Mesothelial cell of epicardium (in vitro differentiated cells): Measurements from ENCODE around the gene OCRL. TPM values are rescaled to one million over a fixed set of nuclear protein-coding genes. Genes with fewer than 3 reads are reported as not detected.
A peak's percentile ranks its signal among the peaks of the same experiment; 100 is the strongest.

Experiments used
- DNase-seq, 2 experiments: peaks; one replicate each; pipeline ENCODE4 v3.0.0; 2021; ENCODE audit warnings: low spot score in 2 of 2; ENCODE audit not compliant: unreplicated experiment in 2 of 2
- H3K27ac Mint-ChIP-seq: 2 replicates; pipeline ENCODE4 v1.8.0; 2021; ENCODE audit warnings: mixed read lengths
- H3K27me3 Mint-ChIP-seq: 2 replicates; pipeline ENCODE4 v1.8.0; 2021; ENCODE audit warnings: low read depth, mixed read lengths
- H3K36me3 Mint-ChIP-seq: 2 replicates; pipeline ENCODE4 v1.8.0; 2021; ENCODE audit warnings: mixed read lengths
- H3K4me1 Mint-ChIP-seq: 2 replicates; pipeline ENCODE4 v1.8.0; 2021; ENCODE audit warnings: mixed read lengths
- H3K4me3 Mint-ChIP-seq: 2 replicates; pipeline ENCODE4 v1.8.0; 2021; ENCODE audit warnings: mild to moderate bottlenecking, moderate library complexity, mixed read lengths
- H3K9me3 Mint-ChIP-seq: 2 replicates; pipeline ENCODE4 v1.8.0; 2021; ENCODE audit warnings: mixed read lengths
- CTCF ChIP-seq: fragments of 200-600 bp; sonication (generic); IDR thresholded peaks from one replicate; pipeline ENCODE4 v1.5.0; 2021; ENCODE audit warnings: antibody characterized with exemption; ENCODE audit not compliant: unreplicated experiment
- total RNA-seq: library from RNA; stranded (reverse); gene quantifications from 3 replicates; pipeline ENCODE4 v1.2.1, GENCODE V29; 2021

OCRL gene
- total RNA-seq, 1 donor from 2014 or later, result 49.0 TPM

- TF ChIP-seq CTCF, result no peak
- Mint-ChIP-seq H3K27me3 (no peaks in the 10 kb centered on the region), H3K9me3 (peaks cover 6% of the 10 kb centered on the region), H3K36me3 (peaks cover 3% of the 10 kb centered on the region), H3K4me1 (peaks cover 29% of the 10 kb centered on the region), H3K4me3 (peak overlapping the region; percentile 41), H3K27ac (peak overlapping the region; percentile 76)
- DNase-seq, result no peak
Observed at GRCh38 chrX:129520151-129520550, 19.9 kb upstream of the OCRL start.

- peaks cover 6% of the 10 kb centered on the region for H3K9me3 Mint-ChIP-seq
- peak; percentile 51 to 81 for DNase-seq
- H3K36me3 Mint-ChIP-seq, result no peaks in the 10 kb centered on the region
- peak overlapping the region; percentile 89 for H3K4me3 Mint-ChIP-seq
- peaks cover 24% of the 10 kb centered on the region for H3K4me1 Mint-ChIP-seq
- H3K27me3 Mint-ChIP-seq, result no peaks in the 10 kb centered on the region
- H3K27ac Mint-ChIP-seq, result peak overlapping the region; percentile 95
- no peak for TF ChIP-seq CTCF
Observed at GRCh38 chrX:129522184-129523078, 17.6 kb upstream of the OCRL start.

- H3K36me3 Mint-ChIP-seq, result no peaks in the 10 kb centered on the region
- no peaks in the 10 kb centered on the region for H3K27me3 Mint-ChIP-seq
- no peak for TF ChIP-seq CTCF
- H3K4me3 Mint-ChIP-seq, result peak within 1 kb of the TSS; percentile 89
- H3K9me3 Mint-ChIP-seq, result peaks cover 6% of the 10 kb centered on the region
- DNase-seq, result peak; percentile 66 to 71
- H3K4me1 Mint-ChIP-seq, result peaks cover 20% of the 10 kb centered on the region
- peak within 1 kb of the TSS; percentile 95 for H3K27ac Mint-ChIP-seq
Observed at GRCh38 chrX:129523079-129523911, 16.8 kb upstream of the OCRL start, which contains the start of gene SMARCA1. SMARCA1 (minus strand) TSS chrX:129523490; CDS start chrX:129523370, 120 bp downstream.

DNA sequence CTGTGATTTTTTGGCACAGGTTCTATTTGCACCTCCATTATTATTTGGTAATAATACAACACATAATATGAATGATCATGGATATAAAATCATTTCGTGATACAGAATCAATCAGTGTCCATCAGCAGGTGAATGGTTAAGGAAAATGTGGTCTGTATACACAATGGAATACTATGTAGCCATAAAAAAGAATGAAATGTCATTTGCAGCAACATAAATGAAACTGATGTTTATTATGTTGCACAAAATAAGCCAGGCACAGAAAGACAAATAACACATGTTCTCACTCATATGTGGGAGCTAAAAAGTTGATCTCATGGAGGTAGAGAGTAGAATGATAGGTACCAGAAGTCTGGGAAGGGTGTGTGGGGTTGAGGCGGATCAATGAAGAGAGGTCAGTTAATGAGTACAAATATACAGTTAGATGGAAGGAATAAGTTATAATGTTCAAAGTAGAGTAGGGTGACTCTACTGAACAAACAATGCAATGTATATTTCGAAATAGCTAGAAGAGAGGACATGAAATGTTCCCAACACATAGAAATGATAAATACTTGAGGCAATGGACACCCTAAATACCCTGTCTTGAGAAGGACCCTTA lies 15.7 kb upstream of the OCRL start:
- no peaks in the 10 kb centered on the region for H3K36me3 Mint-ChIP-seq
- H3K9me3 Mint-ChIP-seq, result peaks cover 6% of the 10 kb centered on the region
- peak overlapping the region; percentile 80 for H3K4me3 Mint-ChIP-seq
- H3K27me3 Mint-ChIP-seq, result no peaks in the 10 kb centered on the region
- no peak for DNase-seq
- no peak for TF ChIP-seq CTCF
- peaks cover 15% of the 10 kb centered on the region for H3K4me1 Mint-ChIP-seq
- H3K27ac Mint-ChIP-seq, result no peak overlapping the region

- no peak overlapping the region for H3K4me3 Mint-ChIP-seq
- no peak for DNase-seq
- TF ChIP-seq CTCF, result no peak
- peaks cover 6% of the 10 kb centered on the region for H3K9me3 Mint-ChIP-seq
- peaks cover 8% of the 10 kb centered on the region for H3K4me1 Mint-ChIP-seq
- no peaks in the 10 kb centered on the region for H3K27me3 Mint-ChIP-seq
- no peaks in the 10 kb centered on the region for H3K36me3 Mint-ChIP-seq
- no peak overlapping the region for H3K27ac Mint-ChIP-seq
Observed at GRCh38 chrX:129525162-129525561, 14.9 kb upstream of the OCRL start.
